ENCODE measurements around the gene NSFL1C.

Gene NSFL1C

GRCh38 chr20:1429143-1429728 lies 37.4 kb downstream of the NSFL1C start:
- peaks cover 2% of the 10 kb centered on the region for H3K4me1 ChIP-seq (ENCODE audit: control insufficient read depth, insufficient read depth, low read length, poor library complexity, severe bottlenecking)
- DNase-seq = no peak
- H3K27ac ChIP-seq (ENCODE audit: insufficient read depth, low read length, poor library complexity, severe bottlenecking) = no peak overlapping the region
- H3K4me3 ChIP-seq (ENCODE audit: insufficient read depth, low read depth, low read length, poor library complexity, severe bottlenecking) = no peak overlapping the region
- H3K27me3 ChIP-seq (replicated peaks; ENCODE audit: control insufficient read depth, insufficient read depth, low read length, poor library complexity, severe bottlenecking) = no peaks in the 10 kb centered on the region
- no peaks in the 10 kb centered on the region for H3K9me3 ChIP-seq (ENCODE audit: control insufficient read depth, low read length)
- no peaks in the 10 kb centered on the region for H3K36me3 ChIP-seq (ENCODE audit: control insufficient read depth, insufficient read depth, low read length)

- Histone ChIP-seq H3K27me3 (replicated peaks; ENCODE audit: control insufficient read depth, insufficient read depth, low read length, poor library complexity, severe bottlenecking) (no peaks in the 10 kb centered on the region), H3K27ac (ENCODE audit: insufficient read depth, low read length, poor library complexity, severe bottlenecking) (no peak overlapping the region), H3K4me3 (ENCODE audit: insufficient read depth, low read depth, low read length, poor library complexity, severe bottlenecking) (no peak overlapping the region), H3K4me1 (ENCODE audit: control insufficient read depth, insufficient read depth, low read length, poor library complexity, severe bottlenecking) (no peaks in the 10 kb centered on the region), H3K36me3 (ENCODE audit: control insufficient read depth, insufficient read depth, low read length) (no peaks in the 10 kb centered on the region), H3K9me3 (ENCODE audit: control insufficient read depth, low read length) (no peaks in the 10 kb centered on the region)
- DNase-seq = no peak
These were observed 39.1 kb downstream of the NSFL1C start for GRCh38 chr20:1427457-1428054.

DNA sequence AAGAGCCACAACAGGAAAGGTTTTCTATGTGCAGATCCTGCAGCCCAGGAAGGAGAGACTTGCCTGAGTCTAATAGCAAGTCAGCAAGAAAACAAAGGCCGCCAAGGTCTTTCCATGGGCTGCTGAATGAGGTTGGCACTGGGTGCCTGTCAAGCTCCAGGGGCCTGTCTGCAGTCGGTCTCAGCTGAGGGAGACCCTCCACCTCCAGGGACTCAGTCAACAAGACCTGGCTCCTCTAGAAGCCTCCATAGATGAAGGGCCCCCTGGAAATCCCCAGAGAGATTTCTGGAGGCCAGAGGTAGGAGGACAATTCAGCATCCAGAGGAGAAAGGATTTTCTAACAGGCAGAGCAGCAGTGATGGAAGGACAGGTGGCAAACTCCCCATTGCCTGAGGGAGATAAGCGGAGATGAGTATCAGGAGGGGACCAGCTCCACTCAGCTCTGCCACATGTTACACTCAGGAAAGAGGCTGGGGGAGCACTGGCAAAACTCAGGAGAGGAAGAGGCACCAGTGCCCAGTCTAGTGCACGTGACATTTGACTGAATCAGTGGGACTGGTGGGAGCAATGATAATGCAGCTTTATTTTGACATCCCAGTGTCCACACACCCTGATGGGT lies 40.3 kb downstream of the NSFL1C start:
- no peaks in the 10 kb centered on the region for H3K4me1 ChIP-seq (ENCODE audit: control insufficient read depth, insufficient read depth, low read length, poor library complexity, severe bottlenecking)
- no peaks in the 10 kb centered on the region for H3K36me3 ChIP-seq (ENCODE audit: control insufficient read depth, insufficient read depth, low read length)
- H3K27ac ChIP-seq (ENCODE audit: insufficient read depth, low read length, poor library complexity, severe bottlenecking) = no peak overlapping the region
- H3K27me3 ChIP-seq (replicated peaks; ENCODE audit: control insufficient read depth, insufficient read depth, low read length, poor library complexity, severe bottlenecking) = no peaks in the 10 kb centered on the region
- H3K4me3 ChIP-seq (ENCODE audit: insufficient read depth, low read depth, low read length, poor library complexity, severe bottlenecking) = no peak overlapping the region
- no peak for DNase-seq
- no peaks in the 10 kb centered on the region for H3K9me3 ChIP-seq (ENCODE audit: control insufficient read depth, low read length)

- no peak for DNase-seq
- H3K36me3 ChIP-seq (ENCODE audit: control insufficient read depth, insufficient read depth, low read length) = no peaks in the 10 kb centered on the region
- no peaks in the 10 kb centered on the region for H3K27me3 ChIP-seq (replicated peaks; ENCODE audit: control insufficient read depth, insufficient read depth, low read length, poor library complexity, severe bottlenecking)
- H3K4me1 ChIP-seq (ENCODE audit: control insufficient read depth, insufficient read depth, low read length, poor library complexity, severe bottlenecking) = no peaks in the 10 kb centered on the region
- no peak overlapping the region for H3K27ac ChIP-seq (ENCODE audit: insufficient read depth, low read length, poor library complexity, severe bottlenecking)
- no peak overlapping the region for H3K4me3 ChIP-seq (ENCODE audit: insufficient read depth, low read depth, low read length, poor library complexity, severe bottlenecking)
- H3K9me3 ChIP-seq (ENCODE audit: control insufficient read depth, low read length) = peaks cover 8% of the 10 kb centered on the region
These were observed 42.3 kb downstream of the NSFL1C start for GRCh38 chr20:1424336-1424735.

GRCh38 chr20:1423625-1424106 lies 43.0 kb downstream of the NSFL1C start:
- Histone ChIP-seq H3K27ac (ENCODE audit: insufficient read depth, low read length, poor library complexity, severe bottlenecking) (no peak overlapping the region), H3K4me3 (ENCODE audit: insufficient read depth, low read depth, low read length, poor library complexity, severe bottlenecking) (no peak overlapping the region), H3K27me3 (replicated peaks; ENCODE audit: control insufficient read depth, insufficient read depth, low read length, poor library complexity, severe bottlenecking) (no peaks in the 10 kb centered on the region), H3K36me3 (ENCODE audit: control insufficient read depth, insufficient read depth, low read length) (no peaks in the 10 kb centered on the region), H3K9me3 (ENCODE audit: control insufficient read depth, low read length) (peaks cover 8% of the 10 kb centered on the region), H3K4me1 (ENCODE audit: control insufficient read depth, insufficient read depth, low read length, poor library complexity, severe bottlenecking) (no peaks in the 10 kb centered on the region)
- DNase-seq = no peak

GRCh38 chr20:1423206-1423605 lies 43.4 kb downstream of the NSFL1C start:
- Histone ChIP-seq H3K27ac (ENCODE audit: insufficient read depth, low read length, poor library complexity, severe bottlenecking) (no peak overlapping the region), H3K4me3 (ENCODE audit: insufficient read depth, low read depth, low read length, poor library complexity, severe bottlenecking) (no peak overlapping the region), H3K36me3 (ENCODE audit: control insufficient read depth, insufficient read depth, low read length) (no peaks in the 10 kb centered on the region), H3K27me3 (replicated peaks; ENCODE audit: control insufficient read depth, insufficient read depth, low read length, poor library complexity, severe bottlenecking) (no peaks in the 10 kb centered on the region), H3K9me3 (ENCODE audit: control insufficient read depth, low read length) (peaks cover 8% of the 10 kb centered on the region), H3K4me1 (ENCODE audit: control insufficient read depth, insufficient read depth, low read length, poor library complexity, severe bottlenecking) (no peaks in the 10 kb centered on the region)
- no peak for DNase-seq

GRCh38 chr20:1422753-1423152 lies 43.9 kb downstream of the NSFL1C start:
- Histone ChIP-seq H3K27me3 (replicated peaks; ENCODE audit: control insufficient read depth, insufficient read depth, low read length, poor library complexity, severe bottlenecking) (no peaks in the 10 kb centered on the region), H3K4me3 (ENCODE audit: insufficient read depth, low read depth, low read length, poor library complexity, severe bottlenecking) (no peak overlapping the region), H3K36me3 (ENCODE audit: control insufficient read depth, insufficient read depth, low read length) (no peaks in the 10 kb centered on the region), H3K4me1 (ENCODE audit: control insufficient read depth, insufficient read depth, low read length, poor library complexity, severe bottlenecking) (no peaks in the 10 kb centered on the region), H3K27ac (ENCODE audit: insufficient read depth, low read length, poor library complexity, severe bottlenecking) (no peak overlapping the region), H3K9me3 (ENCODE audit: control insufficient read depth, low read length) (peaks cover 8% of the 10 kb centered on the region)
- no peak for DNase-seq

DNA sequence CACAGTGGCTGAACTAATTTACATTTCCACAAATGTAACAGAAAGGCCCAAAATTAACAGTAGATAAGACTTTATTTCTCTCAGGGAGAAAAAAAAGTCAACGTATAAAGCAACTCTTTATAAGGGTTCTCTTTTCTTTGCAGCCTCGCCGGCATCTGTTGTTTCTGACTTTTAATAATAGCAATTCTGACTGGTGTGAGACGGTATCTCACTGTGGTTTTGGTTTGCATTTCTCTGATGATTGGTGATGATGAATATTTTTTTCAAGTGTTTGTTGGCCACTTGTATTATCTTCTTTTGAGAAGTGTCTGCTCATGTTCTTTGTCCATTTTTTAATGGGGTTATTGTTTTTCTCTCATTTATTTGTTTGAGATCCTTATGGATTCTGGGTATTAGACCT lies 46.6 kb downstream of the NSFL1C start:
- H3K27ac ChIP-seq (ENCODE audit: insufficient read depth, low read length, poor library complexity, severe bottlenecking) = no peak overlapping the region
- H3K4me1 ChIP-seq (ENCODE audit: control insufficient read depth, insufficient read depth, low read length, poor library complexity, severe bottlenecking) = no peaks in the 10 kb centered on the region
- H3K9me3 ChIP-seq (ENCODE audit: control insufficient read depth, low read length) = peaks cover 8% of the 10 kb centered on the region
- H3K36me3 ChIP-seq (ENCODE audit: control insufficient read depth, insufficient read depth, low read length) = no peaks in the 10 kb centered on the region
- DNase-seq = no peak
- no peaks in the 10 kb centered on the region for H3K27me3 ChIP-seq (replicated peaks; ENCODE audit: control insufficient read depth, insufficient read depth, low read length, poor library complexity, severe bottlenecking)
- H3K4me3 ChIP-seq (ENCODE audit: insufficient read depth, low read depth, low read length, poor library complexity, severe bottlenecking) = no peak overlapping the region

DNA sequence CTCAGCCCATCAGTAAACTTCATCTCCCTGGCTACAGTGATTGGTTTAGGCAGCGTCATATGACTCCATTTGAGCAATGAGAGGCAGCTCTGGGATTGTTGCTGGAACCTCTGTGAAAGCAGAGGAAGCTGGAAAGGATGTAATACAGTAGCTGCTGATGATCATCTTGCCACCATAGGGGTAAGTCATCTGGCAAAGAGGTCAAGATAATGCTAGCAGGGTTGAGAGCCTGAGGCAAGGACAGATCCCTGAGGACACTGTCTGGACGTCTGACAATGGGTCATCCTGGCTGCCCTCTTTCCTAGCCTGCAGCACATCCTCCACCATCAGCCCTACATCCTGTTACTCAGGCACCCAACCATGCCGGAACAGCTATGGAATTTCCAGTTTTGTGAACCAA lies 48.3 kb downstream of the NSFL1C start:
- Histone ChIP-seq H3K4me1 (ENCODE audit: control insufficient read depth, insufficient read depth, low read length, poor library complexity, severe bottlenecking) (no peaks in the 10 kb centered on the region), H3K27me3 (replicated peaks; ENCODE audit: control insufficient read depth, insufficient read depth, low read length, poor library complexity, severe bottlenecking) (no peaks in the 10 kb centered on the region), H3K27ac (ENCODE audit: insufficient read depth, low read length, poor library complexity, severe bottlenecking) (no peak overlapping the region), H3K4me3 (ENCODE audit: insufficient read depth, low read depth, low read length, poor library complexity, severe bottlenecking) (no peak overlapping the region), H3K36me3 (ENCODE audit: control insufficient read depth, insufficient read depth, low read length) (no peaks in the 10 kb centered on the region), H3K9me3 (ENCODE audit: control insufficient read depth, low read length) (peaks cover 8% of the 10 kb centered on the region)
- DNase-seq = no peak

DNA sequence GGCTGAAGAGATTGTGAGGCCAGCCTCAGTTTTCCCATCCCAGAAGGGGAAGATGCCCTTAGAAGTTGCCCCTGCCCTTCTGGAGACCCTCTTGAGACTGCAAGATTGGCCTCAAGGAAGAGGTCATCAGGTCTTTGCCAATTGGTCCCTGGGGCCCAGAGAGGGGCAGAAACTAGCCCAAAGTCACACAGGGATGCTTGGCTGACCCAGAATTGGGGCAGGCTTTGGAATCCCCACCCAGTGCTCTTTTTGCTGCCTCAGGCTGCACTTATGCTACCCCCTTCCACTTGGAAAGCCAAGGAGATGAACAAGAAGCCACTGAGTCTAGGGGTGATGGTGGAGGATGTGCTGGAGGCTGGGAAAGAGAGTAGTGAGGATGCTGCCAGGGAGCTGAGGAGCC lies 48.9 kb downstream of the NSFL1C start:
- no peak overlapping the region for H3K27ac ChIP-seq (ENCODE audit: insufficient read depth, low read length, poor library complexity, severe bottlenecking)
- H3K36me3 ChIP-seq (ENCODE audit: control insufficient read depth, insufficient read depth, low read length) = no peaks in the 10 kb centered on the region
- no peak overlapping the region for H3K4me3 ChIP-seq (ENCODE audit: insufficient read depth, low read depth, low read length, poor library complexity, severe bottlenecking)

More for the DNA sequence above, 48.9 kb downstream of the NSFL1C start:
- Histone ChIP-seq H3K27me3 (replicated peaks; ENCODE audit: control insufficient read depth, insufficient read depth, low read length, poor library complexity, severe bottlenecking) (no peaks in the 10 kb centered on the region), H3K9me3 (ENCODE audit: control insufficient read depth, low read length) (peaks cover 8% of the 10 kb centered on the region), H3K4me1 (ENCODE audit: control insufficient read depth, insufficient read depth, low read length, poor library complexity, severe bottlenecking) (no peaks in the 10 kb centered on the region)
- DNase-seq = no peak

Data from effector memory CD4-positive, alpha-beta T cell (primary cell).